GM06990 (cell line): ENCODE measurements around the gene CACNA1D.
"Not testable (repeated sequence)": the region's sequence is repeated elsewhere in the genome, so short reads cannot be mapped to it uniquely, and the experiment has no call there.

Experiments
- DNase-seq: peaks from one replicate; pipeline ENCODE4 v3.0.0-alpha.2; 2011; ENCODE audit not compliant: insufficient read length; ENCODE audit errors: extremely low read depth
- H3K27me3 ChIP-seq: replicated peaks from 2 replicates; pipeline ENCODE4 v1.6.0; 2011; ENCODE audit warnings: low read length; ENCODE audit not compliant: control insufficient read depth, insufficient read depth
- H3K36me3 ChIP-seq: 2 replicates; pipeline ENCODE4 v1.5.1; 2011; ENCODE audit warnings: low read length; ENCODE audit not compliant: control insufficient read depth, insufficient read depth
- H3K4me3 ChIP-seq: replicated peaks from 2 replicates; pipeline ENCODE4 v1.5.1; 2011; ENCODE audit warnings: low read depth, mild to moderate bottlenecking, control low read depth, low read length
- CTCF ChIP-seq: IDR thresholded peaks from 2 replicates; pipeline ENCODE4 v1.5.1; 2011; ENCODE audit warnings: low read length, control low read depth, mild to moderate bottlenecking, inconsistent platforms; ENCODE audit not compliant: insufficient read depth, poor library complexity, severe bottlenecking

CACNA1D gene

GRCh38 chr3:53571264-53571663 lies 76.9 kb downstream of the CACNA1D start:
- Histone ChIP-seq H3K36me3 (no peaks in the 10 kb centered on the region), H3K4me3 (no peak overlapping the region), H3K27me3 (no peaks in the 10 kb centered on the region; the same call in none of the 2 replicates)
- no peak for TF ChIP-seq CTCF
- no peak for DNase-seq

- not testable (repeated sequence) for H3K4me3 ChIP-seq, H3K27me3 ChIP-seq, DNase-seq, H3K36me3 ChIP-seq
Measured at GRCh38 chr3:53572184-53572583, 77.8 kb downstream of the CACNA1D start.

GRCh38 chr3:53577506-53577905 lies 83.1 kb downstream of the CACNA1D start:
- no peak for TF ChIP-seq CTCF
- no peak for DNase-seq
- Histone ChIP-seq H3K27me3 (no peaks in the 10 kb centered on the region; the same call in 1 of the 2 replicates), H3K36me3 (no peaks in the 10 kb centered on the region), H3K4me3 (no peak overlapping the region)

GRCh38 chr3:53579636-53580035 lies 85.2 kb downstream of the CACNA1D start:
- no peak for TF ChIP-seq CTCF
- Histone ChIP-seq H3K36me3 (no peaks in the 10 kb centered on the region), H3K27me3 (no peaks in the 10 kb centered on the region; the same call in 1 of the 2 replicates), H3K4me3 (no peak overlapping the region)
- no peak for DNase-seq

GRCh38 chr3:53581671-53582070 lies 87.3 kb downstream of the CACNA1D start:
- H3K36me3 ChIP-seq = no peaks in the 10 kb centered on the region
- H3K4me3 ChIP-seq = no peak overlapping the region

GRCh38 chr3:53583161-53583690 lies 88.8 kb downstream of the CACNA1D start:
- H3K27me3 ChIP-seq = no peaks in the 10 kb centered on the region
- no peaks in the 10 kb centered on the region for H3K36me3 ChIP-seq
- no peak overlapping the region for H3K4me3 ChIP-seq
- DNase-seq = no peak
- no peak for TF ChIP-seq CTCF

More at GRCh38 chr3:53581671-53582070, 87.3 kb downstream of the CACNA1D start:
- TF ChIP-seq CTCF = no peak
- DNase-seq = no peak
- no peaks in the 10 kb centered on the region for H3K27me3 ChIP-seq
